HG02884 (cell line): Measurements from ENCODE around the gene PIP4K2A.
"Not testable (repeated sequence)": the region's sequence is repeated elsewhere in the genome, so short reads cannot be mapped to it uniquely, and the experiment has no call there.

Experiments used
- ATAC-seq: cut with Tn5 transposase; IDR thresholded peaks from one replicate; pipeline ENCODE4 v1.9.1; 2021; ENCODE audit warnings: mild to moderate bottlenecking, moderate library complexity; ENCODE audit not compliant: unreplicated experiment

Gene PIP4K2A

GRCh38 chr10:22714479-22715289 lies at the start of gene PIP4K2A:
Gene PIP4K2A (minus strand): TSS chr10:22714578. CDS start chr10:22714326, 252 bp downstream.
- ATAC-seq, result peak; percentile 66

- no peak for ATAC-seq
These were observed 47.3 kb upstream of the PIP4K2A start for GRCh38 chr10:22761569-22762220.

GRCh38 chr10:22760025-22760424 lies 45.6 kb upstream of the PIP4K2A start:
- ATAC-seq, result no peak

DNA sequence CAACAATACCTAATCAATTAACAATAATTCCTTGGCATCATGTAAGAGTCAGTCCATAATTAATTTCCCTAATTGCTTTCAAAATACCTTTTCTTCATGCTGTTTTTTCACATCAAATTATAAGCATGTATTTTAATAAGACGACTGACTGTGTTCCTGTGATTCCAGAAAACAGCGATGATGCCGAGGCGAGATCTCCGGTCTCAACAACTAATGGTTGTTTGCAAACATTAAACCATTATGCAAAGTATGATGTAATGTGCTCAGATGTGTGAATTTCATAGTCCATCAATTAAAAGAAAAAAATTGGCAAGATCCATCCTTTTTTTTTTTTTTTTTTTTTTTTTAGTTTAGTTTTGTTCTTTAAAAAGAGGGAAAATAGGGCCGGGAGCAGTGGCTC lies 44.5 kb upstream of the PIP4K2A start:
- ATAC-seq, result no peak

GRCh38 chr10:22754296-22754695 lies 39.9 kb upstream of the PIP4K2A start:
- no peak for ATAC-seq

- ATAC-seq, result no peak
These were observed 39.4 kb upstream of the PIP4K2A start for GRCh38 chr10:22753786-22754185.

GRCh38 chr10:22752272-22752889 lies 38.0 kb upstream of the PIP4K2A start:
- ATAC-seq, result no peak

DNA sequence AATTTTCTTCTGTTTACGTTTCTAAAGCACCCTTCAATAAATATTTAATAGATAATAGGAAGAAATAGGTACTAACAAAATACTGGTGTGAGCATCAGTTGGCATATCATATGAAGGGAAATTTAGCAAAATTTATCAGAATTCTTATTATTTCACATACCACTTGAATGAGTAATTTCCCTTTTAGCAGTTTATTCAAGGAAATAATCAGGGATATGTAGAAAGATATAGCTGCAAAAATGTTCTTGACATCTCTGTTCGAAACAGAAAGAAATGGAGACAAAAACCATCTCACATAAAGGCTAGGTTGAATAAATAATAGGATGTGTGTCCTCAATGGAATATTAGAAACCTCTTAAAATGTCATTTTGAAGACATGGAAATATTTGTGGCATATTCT lies 35.8 kb upstream of the PIP4K2A start:
- no peak for ATAC-seq

DNA sequence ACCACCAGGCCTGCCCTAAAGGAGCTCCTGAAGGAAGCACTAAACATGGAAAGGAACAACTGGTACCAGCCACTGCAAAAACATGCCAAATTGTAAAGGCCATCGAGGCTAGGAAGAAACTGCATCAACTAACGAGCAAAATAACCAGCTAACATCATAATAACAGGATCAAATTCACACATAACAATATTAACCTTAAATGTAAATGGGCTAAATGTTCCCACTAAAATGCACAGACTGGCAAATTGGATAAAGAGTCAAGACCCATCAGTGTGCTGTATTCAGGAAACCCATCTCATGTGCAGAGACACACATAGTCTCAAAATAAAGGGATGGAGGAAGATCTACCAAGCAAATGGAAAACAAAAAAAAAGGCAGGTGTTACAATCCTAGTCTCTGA lies 30.5 kb upstream of the PIP4K2A start:
- ATAC-seq, result not testable (repeated sequence)

DNA sequence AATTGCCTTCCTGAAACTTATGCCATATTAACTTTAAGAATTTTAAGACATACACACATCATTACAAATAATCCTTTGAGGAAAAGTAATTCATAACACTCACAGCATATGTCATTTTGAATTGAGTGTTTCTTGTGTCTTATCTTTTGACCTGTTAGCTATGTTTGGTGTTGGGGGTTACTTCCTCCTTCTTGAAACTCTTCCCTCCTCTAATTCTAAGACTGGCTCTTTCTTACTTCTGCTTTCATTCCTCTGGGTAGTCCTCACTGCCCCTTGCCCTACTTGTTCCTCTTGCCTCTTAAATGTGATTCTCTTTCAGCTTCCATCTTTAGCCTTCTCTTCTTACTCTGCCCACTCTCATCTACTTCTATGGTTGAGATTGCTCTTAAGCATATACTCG lies 28.3 kb upstream of the PIP4K2A start:
- ATAC-seq, result peak; percentile 100

DNA sequence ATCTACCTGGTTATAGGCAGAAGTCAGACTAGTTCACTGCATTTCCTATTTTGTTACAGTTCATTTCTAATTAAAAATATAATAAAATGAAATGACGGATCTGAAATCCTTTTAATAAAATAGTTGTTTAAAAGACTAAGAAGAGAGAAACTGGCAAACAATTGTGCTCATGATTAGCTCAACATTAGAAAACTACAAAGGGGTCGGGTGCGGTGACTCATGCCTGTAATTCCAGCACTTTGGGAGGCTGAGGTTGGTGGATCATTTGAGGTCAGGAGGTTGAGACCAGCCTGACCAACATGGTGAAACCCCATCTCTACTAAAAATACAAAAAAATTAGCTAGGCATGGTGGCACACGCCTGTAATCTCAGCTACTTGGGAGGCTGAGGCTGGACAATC lies 27.3 kb upstream of the PIP4K2A start:
- ATAC-seq, result not testable (repeated sequence)

GRCh38 chr10:22740180-22740579 lies 25.8 kb upstream of the PIP4K2A start:
- no peak for ATAC-seq

GRCh38 chr10:22737587-22737986 lies 23.2 kb upstream of the PIP4K2A start:
- no peak for ATAC-seq

DNA sequence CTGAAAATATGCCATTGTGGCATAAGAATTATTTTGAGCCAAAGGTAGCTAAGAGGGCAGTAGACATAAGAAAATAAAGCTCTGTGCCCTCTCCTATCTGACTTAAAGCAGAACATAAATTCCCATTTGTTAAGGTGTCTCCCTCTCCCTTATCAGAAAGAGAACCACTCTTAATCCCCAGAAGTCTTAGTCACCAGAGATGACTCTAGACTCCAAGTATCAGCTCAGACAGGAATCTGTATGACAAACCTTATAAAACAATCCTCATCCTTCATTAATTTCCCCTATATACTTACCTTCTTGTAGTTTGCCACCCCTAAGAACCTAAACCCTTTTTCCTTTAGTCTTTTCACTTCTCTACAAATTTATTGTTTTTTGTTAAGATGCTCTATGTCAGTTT lies 21.8 kb upstream of the PIP4K2A start:
- no peak for ATAC-seq

GRCh38 chr10:22733992-22734391 lies 19.6 kb upstream of the PIP4K2A start:
- no peak for ATAC-seq

DNA sequence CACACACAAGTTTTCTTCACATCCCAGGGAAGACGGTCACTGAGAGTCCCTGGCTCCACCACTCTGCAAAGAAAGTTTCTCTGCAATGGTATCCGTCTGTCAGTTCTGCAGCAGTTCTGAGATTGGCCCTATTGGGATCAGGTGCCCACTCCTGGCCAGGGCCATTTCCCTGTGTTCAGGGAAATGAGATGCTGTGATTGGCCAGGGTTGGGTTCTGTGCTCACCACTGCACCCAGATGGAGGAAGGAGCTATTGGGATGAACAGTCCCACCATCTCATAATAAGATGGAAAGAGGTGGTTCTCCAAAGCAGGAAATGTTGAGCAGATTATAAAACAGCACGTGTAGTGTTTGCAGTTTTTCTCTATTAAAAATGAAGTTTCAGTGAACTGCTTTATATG lies 13.3 kb upstream of the PIP4K2A start:
- no peak for ATAC-seq

DNA sequence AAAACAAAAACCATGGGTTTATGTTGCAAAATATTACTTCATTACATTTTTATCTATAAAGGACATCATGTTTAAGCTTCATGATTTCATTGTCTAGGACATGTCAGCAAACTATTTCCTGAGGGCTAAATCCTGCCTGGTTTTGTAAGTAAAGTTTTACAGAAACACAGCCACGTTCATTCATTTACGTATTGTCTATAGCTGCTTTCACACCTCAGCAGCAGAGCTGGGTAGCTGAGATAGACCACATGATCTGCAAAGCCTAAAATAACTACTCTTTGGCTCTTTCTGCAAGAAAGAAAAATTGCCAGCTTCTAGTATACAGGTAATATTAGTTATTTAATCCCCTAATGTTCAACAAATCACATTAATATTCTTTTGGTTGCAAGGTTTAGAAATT lies 12.7 kb upstream of the PIP4K2A start:
- ATAC-seq, result no peak

DNA sequence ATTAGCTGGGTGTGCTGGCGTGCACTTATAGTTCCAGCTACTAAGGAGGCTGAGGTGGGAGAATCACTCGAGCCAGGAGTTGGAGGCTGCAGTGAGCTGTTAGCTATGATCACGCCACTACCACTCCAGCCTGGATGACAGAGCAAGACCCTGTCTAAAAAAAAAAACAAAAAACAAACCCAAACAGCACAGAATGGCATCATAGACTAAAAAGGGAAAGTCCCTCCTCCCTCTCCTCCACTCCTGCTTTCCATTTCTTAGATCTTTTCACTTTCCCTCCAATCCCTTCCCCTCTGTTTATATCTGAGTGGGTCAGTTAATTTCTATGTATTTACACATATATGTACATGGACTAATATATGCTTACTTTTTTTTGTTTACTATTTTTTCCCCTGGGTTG lies 10.4 kb upstream of the PIP4K2A start:
- ATAC-seq, result no peak

GRCh38 chr10:22723783-22724182 lies 9.4 kb upstream of the PIP4K2A start:
- ATAC-seq, result peak; percentile 50

DNA sequence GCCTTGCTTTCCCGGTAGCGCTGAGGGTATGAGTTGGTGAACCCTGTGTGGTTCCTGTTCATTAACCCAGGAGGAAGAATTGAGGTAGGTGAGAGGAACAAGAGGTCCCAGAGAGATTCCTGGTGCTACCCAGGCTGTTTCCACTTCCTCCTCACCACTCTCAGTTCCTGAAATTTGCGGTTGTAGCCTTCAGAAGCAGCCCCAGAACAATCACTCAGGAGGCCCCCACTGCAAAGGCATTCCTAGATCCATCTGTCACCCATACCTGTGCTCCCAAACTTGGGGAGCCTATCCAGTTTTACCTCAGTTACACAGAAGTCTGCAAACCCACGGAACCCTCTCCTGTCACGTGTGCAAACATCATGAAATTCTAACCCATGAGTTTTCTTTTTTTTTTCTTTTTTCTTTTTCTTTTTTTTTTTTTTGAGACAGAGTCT lies 9.0 kb upstream of the PIP4K2A start:
- peak; percentile 83 for ATAC-seq

- ATAC-seq, result no peak
These were observed 8.3 kb upstream of the PIP4K2A start for GRCh38 chr10:22722626-22723169.

DNA sequence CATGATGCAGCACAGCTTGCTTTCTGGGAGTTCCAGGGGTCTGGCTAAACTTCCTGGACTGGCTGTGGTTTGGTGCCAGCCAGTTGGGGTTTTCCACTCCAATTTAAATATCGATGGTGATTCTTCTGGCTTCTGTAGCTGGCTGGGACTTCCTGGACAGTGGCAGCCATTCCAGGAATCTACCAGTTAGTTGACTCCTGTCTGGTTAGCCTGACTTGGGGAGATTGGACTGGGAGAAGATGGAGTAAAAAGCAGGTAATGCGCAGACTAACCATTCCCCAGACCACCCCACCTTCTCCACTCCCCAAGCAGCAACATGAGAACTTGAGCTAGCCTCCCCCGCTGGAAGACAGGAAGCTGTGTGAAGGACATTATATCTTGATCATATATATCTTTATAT lies 6.3 kb upstream of the PIP4K2A start:
- ATAC-seq, result no peak
